GM19035 (cell line): ENCODE measurements around the gene TBCK.

Experiments
- ATAC-seq: cut with Tn5 transposase; IDR thresholded peaks from one replicate; pipeline ENCODE4 v1.9.1; 2021; ENCODE audit not compliant: unreplicated experiment

TBCK gene

DNA sequence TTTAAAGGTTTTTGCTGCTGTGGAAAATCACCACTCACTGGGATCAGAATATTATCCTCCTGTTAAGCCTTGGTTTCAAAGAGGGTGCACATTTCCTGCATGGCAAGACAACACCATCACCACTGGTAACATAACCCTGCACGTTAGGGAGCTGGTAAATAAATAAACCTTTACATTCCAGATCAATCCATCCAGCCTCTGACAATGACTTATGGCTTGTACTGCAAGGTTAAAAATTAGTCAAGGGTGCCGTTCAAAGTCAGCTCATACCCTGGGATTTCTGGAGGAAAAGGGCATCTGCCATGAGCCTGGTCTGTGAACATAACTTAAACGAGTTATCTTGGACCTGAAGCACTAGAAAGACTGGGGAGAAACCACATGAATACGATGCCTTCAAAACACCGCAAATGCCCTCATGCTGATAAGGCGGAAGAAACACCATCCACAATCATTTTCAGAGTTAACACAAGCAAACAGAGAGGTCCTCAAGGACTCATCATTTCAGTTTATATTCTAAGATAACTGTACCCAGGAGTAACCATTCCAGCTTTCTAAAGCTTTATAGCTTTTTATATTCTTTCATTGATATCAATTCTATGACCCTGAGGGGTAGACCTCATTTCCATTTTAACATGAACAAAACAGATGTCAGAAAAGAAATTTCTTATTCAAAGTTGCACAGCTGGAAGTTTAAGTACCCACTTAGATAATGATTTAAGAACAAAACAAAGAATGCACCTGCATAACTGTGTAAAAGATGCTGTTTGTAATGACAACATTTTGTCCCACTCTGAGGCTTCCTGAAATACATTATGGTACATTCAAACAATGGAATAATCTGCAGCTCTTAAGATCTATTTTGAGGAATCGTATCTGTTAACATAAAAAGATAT lies 317.6 kb downstream of the TBCK start:
- ATAC-seq, result no peak

DNA sequence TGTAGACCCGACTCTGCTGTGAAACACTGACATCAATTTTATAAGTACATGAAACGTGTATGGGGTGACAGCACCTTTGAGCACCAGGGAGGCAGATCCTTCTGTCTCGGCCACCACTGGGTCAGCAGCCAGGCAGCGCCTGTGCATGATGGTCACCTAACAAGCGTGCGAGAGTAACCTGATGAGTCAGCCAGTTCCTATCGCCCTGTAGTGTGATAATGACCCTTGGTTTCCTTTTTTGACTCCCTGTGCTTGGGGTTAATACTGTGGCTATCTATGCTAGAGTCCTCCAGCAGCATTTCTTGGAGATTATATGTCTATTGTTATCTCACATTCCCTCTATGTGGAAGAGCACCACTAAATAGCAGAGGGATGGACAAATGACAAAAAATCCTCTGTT lies 319.2 kb downstream of the TBCK start:
- ATAC-seq, result no peak

DNA sequence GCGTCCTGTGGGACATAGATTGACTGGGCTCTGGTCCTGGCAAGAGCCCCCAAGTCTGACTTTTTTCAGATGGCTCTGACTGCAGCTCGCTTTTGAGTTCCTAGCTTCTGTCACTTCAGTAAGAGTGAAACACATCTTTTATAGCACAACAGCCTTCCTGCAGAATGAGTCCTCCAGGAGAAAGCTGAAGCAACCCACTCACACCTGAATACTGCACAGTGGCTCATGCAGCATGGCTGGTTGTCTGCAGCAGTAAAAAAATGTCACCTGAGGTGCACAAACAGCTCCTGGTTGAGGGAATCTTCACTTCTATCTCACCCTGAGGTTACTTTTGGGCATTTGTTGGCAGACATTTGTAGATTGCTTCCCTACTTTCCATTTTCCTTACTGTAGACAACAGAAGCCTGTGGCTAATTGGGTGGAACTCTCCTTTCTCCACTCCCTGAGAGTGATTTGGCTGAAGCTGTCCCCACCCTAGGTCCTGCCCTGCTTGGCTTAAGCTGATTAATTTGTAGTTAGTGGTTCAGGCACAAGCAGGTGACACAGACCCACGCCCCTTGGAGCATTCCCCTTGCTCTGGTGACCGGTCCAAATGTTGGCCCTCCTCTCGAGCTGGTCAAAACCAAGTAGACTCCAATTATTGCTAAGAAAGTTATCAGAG lies 321.0 kb downstream of the TBCK start:
- ATAC-seq, result no peak

DNA sequence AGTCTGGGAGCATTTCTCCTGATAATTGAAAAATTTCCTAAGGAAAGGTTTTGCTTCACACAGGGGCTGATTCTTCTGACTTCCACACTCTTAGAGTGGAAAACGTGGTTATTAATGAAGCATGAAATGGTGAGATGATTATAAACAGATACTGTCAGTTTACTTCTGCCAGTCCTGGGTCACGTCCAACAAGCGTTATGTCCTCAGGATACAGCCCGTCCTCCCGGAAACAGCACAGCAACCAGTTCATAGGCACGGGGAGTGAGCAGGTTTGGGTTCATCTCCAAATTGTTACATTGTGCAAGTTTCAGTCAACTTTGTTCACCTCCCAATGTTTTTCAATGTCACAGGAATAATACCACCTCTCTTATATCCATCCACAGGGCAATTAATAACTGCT lies 321.9 kb downstream of the TBCK start:
- ATAC-seq, result no peak

DNA sequence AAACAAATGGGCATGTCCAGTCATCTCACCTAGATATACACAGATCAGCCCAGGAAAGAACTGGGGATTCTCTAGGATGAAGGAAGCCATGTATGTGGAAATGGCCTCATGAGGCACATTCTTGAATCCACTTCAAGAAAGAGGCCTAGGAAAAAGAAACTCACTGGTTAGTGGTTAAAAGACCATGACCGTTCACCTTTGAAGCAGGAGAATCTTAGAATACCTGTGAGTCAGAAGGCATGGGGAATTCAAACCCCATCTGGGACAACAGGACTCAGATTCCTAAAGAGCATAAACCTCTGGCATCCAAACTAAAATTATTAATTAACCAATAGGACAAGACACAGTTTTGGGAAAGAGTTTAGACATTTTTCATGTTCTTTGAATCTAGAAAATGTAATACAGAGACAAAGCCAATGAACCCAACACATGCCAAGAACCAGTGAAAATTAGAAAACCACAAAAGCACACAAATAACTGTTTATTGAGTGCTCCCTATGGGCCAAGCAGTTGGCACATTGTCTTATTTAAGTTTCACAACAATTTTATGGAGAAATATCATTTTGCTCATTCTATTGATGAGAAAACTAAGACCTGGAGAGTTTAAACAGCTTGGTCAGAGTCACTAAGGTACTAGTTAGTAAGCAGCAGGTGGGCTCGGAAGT lies 323.2 kb downstream of the TBCK start:
- ATAC-seq, result no peak

DNA sequence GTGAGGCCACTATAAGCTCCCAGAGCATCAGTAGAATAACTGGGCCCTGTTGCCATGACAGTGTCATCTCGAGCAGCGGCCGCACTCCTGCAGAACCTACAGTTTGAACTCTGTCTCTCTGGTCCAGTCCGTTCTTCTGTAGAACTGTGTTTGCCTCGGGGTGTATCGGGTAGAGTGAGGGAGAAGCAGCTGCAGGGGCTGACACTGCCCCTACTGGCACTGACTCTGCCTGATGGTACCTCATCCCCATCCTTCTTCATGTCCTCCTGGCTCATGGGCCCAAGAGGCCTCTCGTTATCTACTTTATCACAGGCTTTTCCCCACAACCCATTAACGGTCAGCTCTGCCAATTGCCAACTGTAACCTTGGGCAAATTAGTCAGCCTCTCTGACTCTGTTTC lies 324.3 kb downstream of the TBCK start:
- ATAC-seq, result no peak
